Activated CD8-positive, alpha-beta memory T cell treated with anti-CD3 and anti-CD28 coated beads, Interleukin-2, amount 50 U/mL, for 1 hour (primary cell): ENCODE results near the gene COL8A1.

ENCODE experiments used
- DNase-seq: peaks from one replicate; pipeline ENCODE4 v3.0.0-alpha.2; 2020; ENCODE audit errors: extremely low read depth

The COL8A1 gene

DNA sequence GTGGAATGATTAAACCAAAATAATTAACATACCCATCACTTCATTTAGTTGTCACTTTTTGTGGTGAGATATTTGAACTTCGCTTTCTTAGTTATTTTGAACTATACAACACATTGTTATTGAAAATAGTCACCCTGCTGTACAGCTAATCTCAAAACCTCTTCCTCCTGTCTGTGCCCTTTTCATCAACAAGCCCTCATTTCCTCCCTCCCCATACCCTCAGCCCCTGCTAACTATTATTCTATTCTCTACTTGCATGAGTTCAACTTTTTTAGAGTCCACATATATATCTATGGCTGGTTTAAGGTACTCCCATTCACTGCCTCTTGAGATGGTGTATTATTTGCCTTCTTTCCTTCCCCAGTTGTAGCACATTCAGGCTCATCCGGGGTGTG is 32.2 kb downstream of the COL8A1 start:
- DNase-seq = no peak

DNA sequence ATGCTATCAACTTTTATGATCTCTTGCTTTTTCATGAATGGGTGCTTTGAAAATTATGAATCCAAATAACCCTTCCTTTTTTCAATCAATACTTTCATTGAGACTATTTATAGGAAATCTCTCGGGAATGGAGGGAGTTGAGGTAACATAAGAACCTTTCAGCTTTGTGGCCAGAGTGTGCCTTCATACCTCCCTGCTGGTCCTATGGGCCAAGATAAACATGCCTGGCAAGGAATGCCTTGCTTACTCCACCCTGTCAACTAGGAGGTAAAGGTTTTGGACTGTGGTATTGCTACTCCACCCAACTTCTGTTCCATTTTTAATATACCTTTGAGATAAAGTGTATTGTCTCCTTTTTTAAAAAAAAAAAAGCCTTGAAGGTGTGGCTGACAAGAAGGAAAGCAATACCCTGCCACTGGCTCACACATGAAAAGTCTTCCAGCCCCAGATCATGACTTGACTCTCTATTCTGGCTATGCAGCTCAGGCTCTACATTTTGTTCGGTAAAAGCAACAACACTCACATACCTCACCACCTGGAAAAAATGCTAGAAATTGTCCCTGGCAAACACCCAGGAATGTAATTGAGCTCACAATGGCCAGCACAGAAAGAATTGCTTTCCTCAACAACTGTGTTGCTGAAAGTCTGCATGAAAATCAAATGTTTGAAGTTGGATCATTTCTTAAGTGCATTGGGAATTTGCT is 35.8 kb downstream of the COL8A1 start:
- DNase-seq = no peak

- no peak for DNase-seq
Observed at GRCh38 chr3:99678023-99678422, 39.6 kb downstream of the COL8A1 start.

DNA sequence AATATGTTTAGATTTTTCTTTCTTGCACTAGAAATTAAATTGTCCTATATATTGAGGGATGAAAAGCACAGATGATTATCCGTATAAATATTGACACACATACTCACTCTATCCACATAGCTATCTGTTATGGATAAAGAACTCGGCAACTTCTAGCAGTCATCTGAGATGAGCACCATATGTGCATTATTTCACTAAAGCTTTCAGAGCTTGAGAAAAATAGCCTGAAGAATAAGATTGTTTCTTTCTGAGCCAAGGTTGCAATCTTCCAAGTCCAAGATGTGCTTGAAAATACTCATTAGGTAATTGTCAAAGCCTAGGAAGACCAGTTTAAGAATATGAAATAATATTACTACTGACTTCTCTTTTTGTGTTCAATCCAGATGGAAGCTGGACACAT is 40.5 kb downstream of the COL8A1 start:
- no peak for DNase-seq

- DNase-seq = no peak
Observed at GRCh38 chr3:99681512-99681911, 43.1 kb downstream of the COL8A1 start.

DNA sequence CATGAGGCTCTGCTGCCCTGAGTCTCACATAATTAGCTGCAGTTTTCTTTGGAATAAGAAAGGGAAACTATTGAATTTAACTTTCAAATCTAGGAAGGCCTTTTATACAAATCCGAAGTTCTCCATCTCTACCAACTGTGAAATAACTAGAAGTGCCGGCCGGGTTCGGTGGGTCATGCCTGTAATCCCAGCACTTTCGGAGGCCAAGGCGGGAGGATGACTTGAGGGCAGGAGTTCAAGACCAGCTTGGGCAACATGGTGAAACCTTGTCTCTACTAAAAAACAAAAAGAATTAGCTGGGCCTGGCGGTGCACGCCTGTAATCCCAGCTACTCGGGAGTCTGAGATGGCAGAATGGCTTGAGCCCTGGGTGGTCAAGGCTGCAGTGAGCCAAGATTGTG is 43.6 kb downstream of the COL8A1 start:
- DNase-seq = no peak

- DNase-seq = no peak
Observed at GRCh38 chr3:99683465-99683864, 45.1 kb downstream of the COL8A1 start.

GRCh38 chr3:99683876-99684275 is 45.5 kb downstream of the COL8A1 start:
- DNase-seq = no peak

GRCh38 chr3:99684644-99685043 is 46.2 kb downstream of the COL8A1 start:
- DNase-seq = no peak

DNA sequence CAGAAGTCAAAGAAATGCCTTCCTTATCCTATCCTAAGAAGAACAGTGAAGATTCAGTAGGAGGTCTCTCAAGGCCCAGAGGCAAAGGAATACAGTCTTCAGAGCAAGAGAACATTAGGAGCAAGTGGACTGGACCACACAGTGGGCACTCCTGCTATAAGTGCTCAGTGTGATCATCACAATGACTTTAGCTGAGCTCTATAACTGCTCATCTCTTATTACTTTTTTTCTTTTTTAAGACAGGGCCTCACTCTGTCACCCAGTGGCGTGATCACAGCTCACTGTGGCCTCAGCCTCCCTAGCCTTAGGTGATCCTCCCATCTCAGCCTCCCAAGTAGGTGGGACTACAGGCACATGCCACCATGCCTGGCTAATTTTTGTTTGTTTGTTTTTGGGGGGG is 48.1 kb downstream of the COL8A1 start:
- DNase-seq = no peak

- DNase-seq = no peak
Observed at GRCh38 chr3:99686955-99687612, 48.7 kb downstream of the COL8A1 start.

- no peak for DNase-seq
Observed at GRCh38 chr3:99690761-99691369, 52.5 kb downstream of the COL8A1 start.

DNA sequence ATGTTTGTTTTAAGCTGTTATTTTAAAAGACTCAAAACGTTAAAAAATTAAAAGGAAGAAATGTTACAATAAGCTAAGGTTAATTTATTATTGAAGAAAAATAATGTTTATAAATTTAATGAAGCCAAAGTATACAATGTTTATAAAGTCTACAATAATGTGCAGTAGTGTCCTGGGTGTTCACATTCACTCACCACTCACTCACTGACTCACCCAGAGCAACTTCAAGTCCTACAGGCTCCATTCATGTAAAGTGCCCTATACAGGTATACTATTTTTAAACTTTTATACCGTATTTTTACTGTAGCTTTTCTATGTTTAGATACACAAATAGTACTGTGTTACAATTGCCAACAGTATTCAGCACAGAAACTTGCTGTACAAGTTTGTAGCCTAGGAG is 55.2 kb downstream of the COL8A1 start:
- no peak for DNase-seq

GRCh38 chr3:99696497-99696896 is 58.1 kb downstream of the COL8A1 start:
- DNase-seq = no peak

GRCh38 chr3:99697250-99697649 is 58.9 kb downstream of the COL8A1 start:
- no peak for DNase-seq

GRCh38 chr3:99698932-99699331 is 60.5 kb downstream of the COL8A1 start:
- DNase-seq = no peak

DNA sequence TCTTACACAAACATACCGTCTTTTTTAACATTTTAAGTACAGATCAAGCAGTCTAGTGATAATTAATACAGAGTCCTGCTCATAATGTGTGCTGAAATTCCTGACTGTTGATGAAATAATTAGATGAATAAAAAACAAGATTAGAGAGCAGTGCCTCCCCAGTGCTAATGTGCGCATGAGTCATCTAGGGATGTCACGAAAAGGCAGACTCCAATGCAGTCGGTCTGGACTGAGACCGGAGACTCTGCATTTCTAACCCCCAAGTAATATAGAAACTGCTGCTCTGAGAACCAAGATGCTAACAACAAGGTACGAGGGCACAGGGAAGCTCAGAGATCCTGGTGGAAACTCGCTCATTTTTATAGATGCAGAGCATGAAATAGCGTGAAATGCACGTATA is 61.4 kb downstream of the COL8A1 start:
- DNase-seq = no peak

DNA sequence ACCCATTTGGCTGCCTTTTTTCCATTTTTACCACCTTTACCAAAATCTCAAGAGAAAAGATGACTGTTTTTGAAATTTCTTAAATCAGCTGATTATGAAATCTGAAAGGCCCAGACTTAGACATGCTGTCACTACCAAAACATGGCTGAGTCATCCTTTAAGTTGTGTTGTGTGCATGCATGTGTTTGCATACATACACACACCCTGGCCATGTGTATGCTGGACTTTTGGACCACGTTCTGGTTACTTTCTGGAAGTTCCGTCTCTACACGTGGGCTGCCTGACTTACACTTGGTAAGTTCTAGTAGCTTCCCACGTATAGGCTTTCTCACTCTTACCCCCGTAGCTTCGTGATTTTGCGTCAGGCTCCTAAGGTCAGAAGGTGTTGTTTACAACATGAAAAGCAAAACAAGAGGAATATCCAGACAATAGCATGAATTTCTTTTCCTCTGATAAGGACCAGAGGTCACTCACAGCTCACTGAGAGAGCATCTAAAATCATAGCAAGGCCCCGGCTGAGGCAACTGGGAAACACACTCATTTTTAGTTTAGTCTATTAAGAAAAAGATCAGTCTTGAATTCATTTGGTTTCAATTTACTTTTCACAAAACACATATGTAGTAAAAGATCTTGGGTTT is 62.4 kb downstream of the COL8A1 start:
- no peak for DNase-seq

DNA sequence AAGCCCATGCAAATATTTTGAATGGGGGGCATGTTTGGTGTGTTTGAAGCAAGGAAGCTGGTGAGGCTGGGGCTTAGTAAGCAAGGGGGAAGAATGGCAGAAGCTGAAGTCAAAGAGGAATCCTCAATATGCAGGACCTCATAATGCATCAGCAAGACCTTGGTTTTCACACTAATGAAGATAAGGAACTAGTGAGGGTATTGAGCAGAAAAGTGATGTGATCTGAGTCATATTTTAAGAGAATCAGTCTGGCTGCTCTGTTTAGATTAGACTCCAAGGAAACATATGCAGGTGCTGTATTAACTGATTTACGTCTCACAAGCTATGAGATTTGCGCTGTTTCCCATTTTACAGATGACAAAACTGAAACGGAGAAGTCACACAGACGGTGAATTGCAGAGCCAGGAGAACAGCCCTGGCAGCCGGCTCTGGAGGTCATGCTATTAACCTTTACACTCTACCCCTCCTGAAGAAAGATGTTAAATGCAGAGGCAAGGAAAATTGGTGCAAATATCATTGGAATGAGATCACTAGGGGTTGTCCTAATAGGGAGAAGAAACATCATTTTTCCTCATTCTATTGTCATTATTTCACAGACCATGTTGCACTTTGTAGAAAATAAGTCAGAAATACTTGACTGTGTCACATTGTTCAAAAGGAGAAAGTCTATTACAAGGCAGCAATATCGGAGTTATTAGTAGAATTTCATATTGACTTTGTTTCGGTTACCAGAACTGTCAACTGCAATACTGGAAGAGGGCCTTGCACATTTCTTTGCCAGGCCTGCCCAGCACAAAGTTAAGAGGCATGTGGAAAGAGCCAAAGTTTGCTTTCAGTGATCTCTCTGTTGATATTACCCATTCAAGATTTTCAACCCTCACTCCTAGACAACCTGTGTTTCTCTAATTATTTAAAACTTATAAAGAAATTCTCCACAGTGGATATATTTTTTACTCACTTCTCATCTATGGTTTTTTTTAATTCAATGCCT is 64.9 kb downstream of the COL8A1 start:
- DNase-seq = no peak

DNA sequence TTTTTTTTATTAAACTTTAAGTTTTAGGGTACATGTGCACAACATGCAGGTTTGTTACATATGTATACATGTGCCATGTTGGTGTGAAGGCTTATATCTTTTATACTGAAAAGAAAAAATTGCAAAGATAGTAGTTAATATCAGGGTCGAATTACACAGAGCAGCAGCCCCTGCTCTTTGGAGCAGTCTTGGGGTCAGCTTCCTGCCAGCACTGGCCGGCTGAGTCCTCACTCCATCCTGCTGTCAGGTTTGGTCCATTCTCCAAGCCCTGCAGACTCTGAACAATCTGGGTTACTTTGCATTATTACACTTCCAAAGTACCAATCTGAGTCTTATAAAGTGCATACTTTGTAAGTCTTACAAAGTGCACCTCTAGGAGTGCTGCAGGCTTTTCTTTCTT is 66.0 kb downstream of the COL8A1 start:
- DNase-seq = no peak

- DNase-seq = no peak
Observed at GRCh38 chr3:99706410-99706809, 68.0 kb downstream of the COL8A1 start.
